Measurements from ENCODE around the gene TEX2.
"Not testable (repeated sequence)": the region's sequence is repeated elsewhere in the genome, so short reads cannot be mapped to it uniquely, and the experiment has no call there.

TEX2 gene

GRCh38 chr17:64178011-64178825 is 84.8 kb downstream of the TEX2 start:
- no peak for DNase-seq

GRCh38 chr17:64177311-64178010 is 85.6 kb downstream of the TEX2 start:
- DNase-seq: no peak

GRCh38 chr17:64176556-64176955 is 86.5 kb downstream of the TEX2 start:
- no peak for DNase-seq

GRCh38 chr17:64174686-64175456 is 88.2 kb downstream of the TEX2 start:
- no peak for DNase-seq

GRCh38 chr17:64173646-64174045 is 89.4 kb downstream of the TEX2 start:
- no peak for DNase-seq

GRCh38 chr17:64172510-64172909 is 90.5 kb downstream of the TEX2 start:
- DNase-seq: no peak

GRCh38 chr17:64171041-64171440 is 92.0 kb downstream of the TEX2 start:
- no peak for DNase-seq

GRCh38 chr17:64170286-64170685 is 92.8 kb downstream of the TEX2 start:
- no peak for DNase-seq

- DNase-seq: not testable (repeated sequence)
These were observed 95.4 kb downstream of the TEX2 start for GRCh38 chr17:64167666-64168065.

- DNase-seq: no peak
These were observed 96.2 kb downstream of the TEX2 start for GRCh38 chr17:64166876-64167275.

GRCh38 chr17:64165347-64165746 is 97.7 kb downstream of the TEX2 start:
- DNase-seq: no peak

- no peak for DNase-seq
These were observed 98.3 kb downstream of the TEX2 start for GRCh38 chr17:64164596-64165285.

GRCh38 chr17:64163468-64163867 is 99.6 kb downstream of the TEX2 start:
- DNase-seq: no peak

- no peak for DNase-seq
These were observed 100.5 kb downstream of the TEX2 start for GRCh38 chr17:64162554-64162953.

- no peak for DNase-seq
These were observed 101.5 kb downstream of the TEX2 start for GRCh38 chr17:64161380-64162176.

GRCh38 chr17:64160378-64160777 is 102.7 kb downstream of the TEX2 start:
- DNase-seq: no peak

- no peak for DNase-seq
These were observed 104.0 kb downstream of the TEX2 start for GRCh38 chr17:64158831-64159590.

GRCh38 chr17:64158406-64158805 is 104.7 kb downstream of the TEX2 start:
- no peak for DNase-seq

GRCh38 chr17:64157669-64158180 is 105.3 kb downstream of the TEX2 start:
- DNase-seq: no peak

GRCh38 chr17:64156670-64157069 is 106.4 kb downstream of the TEX2 start:
- DNase-seq: no peak

Data from effector CD8-positive, alpha-beta T cell (primary cell).